SK-N-SH (cell line): ENCODE data around the gene BRAF. TPM values are rescaled to one million over a fixed set of nuclear protein-coding genes. Genes with fewer than 3 reads are reported as not detected.

ENCODE experiments used
- CTCF ChIA-PET: fragments of 300-600, 350-600 bp; formaldehyde crosslinking; extraction: SDS; loops from one replicate; lab custom pipeline; 2021; lab: Yijun Ruan, JAX
- POLR2A ChIA-PET: fragments of 350-600 bp; sonication (Branson Sonifier 250); formaldehyde crosslinking; extraction: SDS; loops from one replicate; lab custom pipeline; 2020; ENCODE audit warnings: antibody characterized with exemption, inconsistent platforms; lab: Yijun Ruan, JAX
- DNase-seq: peaks from one replicate; pipeline ENCODE4 v3.0.0; 2012
- H2AFZ ChIP-seq: fragments of 200-600 bp; sonication (generic); 2 replicates; pipeline ENCODE4 v1.8.1; 2016; ENCODE audit warnings: antibody characterized with exemption, mild to moderate bottlenecking, low read depth
- H3F3A ChIP-seq: fragments of 200-600 bp; sonication (generic); replicated peaks from 2 replicates; pipeline ENCODE3; 2016; ENCODE audit warnings: antibody characterized with exemption, mild to moderate bottlenecking; ENCODE audit not compliant: insufficient read depth
- H3K27ac ChIP-seq, 2 experiments: fragments of 200-500 bp in 1 of 2; fragments of 200-600 bp in 1 of 2; sonication (Bioruptor generic) in 1 of 2; sonication (generic), shearing (Covaris generic) in 1 of 2; 2 replicates each; pipeline versions ENCODE4 v1.5.1 to v1.6.1; 2014 to 2016; ENCODE audit warnings: low read depth in 2 of 2, inconsistent platforms in 1 of 2, low read length in 1 of 2, mild to moderate bottlenecking in 1 of 2, mixed read lengths in 1 of 2
- H3K27me3 ChIP-seq: fragments of 200-600 bp; sonication (generic), shearing (Covaris generic); 2 replicates; pipeline ENCODE4 v1.6.1; 2016; ENCODE audit warnings: mixed run types; ENCODE audit not compliant: insufficient read depth
- H3K36me3 ChIP-seq, 2 experiments: fragments of 200-500 bp in 1 of 2; fragments of 200-600 bp in 1 of 2; sonication (Bioruptor generic) in 1 of 2; sonication (generic) in 1 of 2; replicated peaks in 1 of 2; 2 replicates each; pipeline versions ENCODE3 to v1.5.1; 2014 to 2016; ENCODE audit warnings: low read length in 1 of 2, mild to moderate bottlenecking in 1 of 2; ENCODE audit not compliant: insufficient read depth in 2 of 2, control insufficient read depth in 1 of 2
- H3K4me1 ChIP-seq, 2 experiments: fragments of 200-500 bp in 1 of 2; fragments of 200-600 bp in 1 of 2; sonication (Bioruptor generic) in 1 of 2; sonication (generic), shearing (Covaris generic) in 1 of 2; 2 replicates each; pipeline versions ENCODE4 v1.5.1 to v1.6.1; 2014 to 2016; ENCODE audit warnings: low read depth in 1 of 2, low read length in 1 of 2, mixed run types in 1 of 2; ENCODE audit not compliant: insufficient read depth in 2 of 2, control insufficient read depth in 1 of 2
- H3K4me2 ChIP-seq: fragments of 200-600 bp; sonication (generic), shearing (Covaris generic); 2 replicates; pipeline ENCODE4 v1.6.1; 2017; ENCODE audit warnings: mixed run types
- H3K4me3 ChIP-seq, 2 experiments: fragments of 200-500 bp in 1 of 2; fragments of 200-600 bp in 1 of 2; sonication (Bioruptor generic) in 1 of 2; sonication (generic), shearing (Covaris generic) in 1 of 2; 2 replicates each; pipeline versions ENCODE4 v1.5.1 to v1.8.1; 2014 to 2016; ENCODE audit warnings: low read depth in 2 of 2, inconsistent platforms in 1 of 2, low read length in 1 of 2, mild to moderate bottlenecking in 1 of 2, mixed read lengths in 1 of 2, moderate library complexity in 1 of 2
- H3K79me2 ChIP-seq: fragments of 200-600 bp; sonication (generic); 2 replicates; pipeline ENCODE4 v1.8.1; 2017; ENCODE audit warnings: mild to moderate bottlenecking; ENCODE audit not compliant: insufficient read depth
- H3K9ac ChIP-seq: fragments of 200-600 bp; sonication (generic); 2 replicates; pipeline ENCODE4 v1.6.1; 2017; ENCODE audit warnings: mixed run types
- H3K9me2 ChIP-seq: fragments of 200-600 bp; sonication (generic); 2 replicates; pipeline ENCODE4 v1.6.1; 2017; ENCODE audit warnings: mixed run types
- H3K9me3 ChIP-seq: fragments of 200-600 bp; sonication (generic); 2 replicates; pipeline ENCODE4 v1.6.1; 2017; ENCODE audit warnings: mixed run types, mild to moderate bottlenecking, moderate library complexity
- H4K20me1 ChIP-seq: fragments of 200-600 bp; sonication (generic); 2 replicates; pipeline ENCODE4 v1.6.1; 2017; ENCODE audit warnings: mild to moderate bottlenecking, mixed run types; ENCODE audit not compliant: insufficient read depth
- CHD2 ChIP-seq: fragments of 150-350 bp; IDR thresholded peaks from 2 replicates; pipeline ENCODE4 v1.6.1; 2018; ENCODE audit warnings: low read length; ENCODE audit not compliant: partially characterized antibody
- CTCF ChIP-seq: fragments of 200-600 bp; sonication (generic); IDR thresholded peaks from 2 replicates; pipeline ENCODE4 v1.6.1; 2017; ENCODE audit warnings: antibody characterized with exemption, mild to moderate bottlenecking, moderate library complexity
- ELF1 ChIP-seq: IDR thresholded peaks from 2 replicates; pipeline ENCODE4 v1.4.0; 2012
- EZH2phosphoT487 ChIP-seq: fragments of 200-600 bp; sonication (generic); IDR thresholded peaks from 2 replicates; pipeline ENCODE4 v1.6.1; 2017; ENCODE audit warnings: low read depth, mixed run types, mild to moderate bottlenecking, antibody characterized with exemption, moderate library complexity, borderline replicate concordance
- GABPA ChIP-seq: IDR thresholded peaks from 2 replicates; pipeline ENCODE4 v1.4.0; 2012; ENCODE audit warnings: low read depth, mild to moderate bottlenecking
- GATA2 ChIP-seq: sonication (generic); formaldehyde crosslinking; IDR thresholded peaks from 2 replicates; pipeline ENCODE4 v1.5.0; 2020; ENCODE audit warnings: mild to moderate bottlenecking, missing genetic modification reagents
- IRF3 ChIP-seq: fragments of 150-350 bp; IDR thresholded peaks from 2 replicates; pipeline ENCODE4 v1.6.1; 2016; ENCODE audit warnings: mild to moderate bottlenecking, low read depth, low read length
- MXI1 ChIP-seq: IDR thresholded peaks from 2 replicates; pipeline ENCODE4 v1.6.1; 2012; ENCODE audit warnings: mild to moderate bottlenecking, low read depth, low read length, improper control_type of control experiment
- NFIC ChIP-seq: IDR thresholded peaks from 2 replicates; pipeline ENCODE4 v1.4.0; 2012; ENCODE audit warnings: borderline replicate concordance
- POLR2AphosphoS5 ChIP-seq: IDR thresholded peaks from 2 replicates; pipeline ENCODE4 v1.6.1; 2012; ENCODE audit warnings: low read depth, low read length
- RAD21 ChIP-seq: IDR thresholded peaks from 2 replicates; pipeline ENCODE4 v1.6.1; 2012; ENCODE audit warnings: mild to moderate bottlenecking, low read length
- TAF1 ChIP-seq: IDR thresholded peaks from 2 replicates; pipeline ENCODE4 v1.6.1; 2012; ENCODE audit warnings: low read depth, mild to moderate bottlenecking, low read length, moderate library complexity, borderline replicate concordance
- TEAD4 ChIP-seq: IDR thresholded peaks from 2 replicates; pipeline ENCODE4 v1.4.0; 2012; ENCODE audit warnings: mild to moderate bottlenecking, borderline replicate concordance; ENCODE audit not compliant: insufficient read depth
- YY1 ChIP-seq: IDR thresholded peaks from 2 replicates; pipeline ENCODE4 v1.4.0; 2012; ENCODE audit warnings: low read depth, mild to moderate bottlenecking
- WGBS: methylation state at CpG from one replicate; pipeline ENCODE4 v1.1.6; 2017; ENCODE audit warnings: low lambda C conversion rate; 5-methylcytosine and 5-hydroxymethylcytosine counted together
- polyA plus RNA-seq, 3 experiments: library from polyadenylated mRNA; depleted of rRNA; stranded (reverse); fragments of >200 nt; gene quantifications; 2 replicates each; pipeline ENCODE4 v1.2.3, GENCODE V29; 2012
- TF ChIP-seq, protein P1 (sequence below): IDR thresholded peaks from 2 replicates; pipeline ENCODE4; 2012
- TF ChIP-seq, protein P2 (sequence below): fragments of 150-350 bp; IDR thresholded peaks from 2 replicates; pipeline ENCODE4 v1.6.1; 2017; ENCODE audit warnings: antibody characterized with exemption, low read length, low read depth, borderline replicate concordance

BRAF gene
- polyA plus RNA-seq, 1 of the 3 experiments (the other 2 are of a cell fraction): 5.2 TPM

- TF ChIP-seq CTCF (no peak), YY1 (no peak), ELF1 (no peak)
- TF ChIP-seq, protein P1, sequence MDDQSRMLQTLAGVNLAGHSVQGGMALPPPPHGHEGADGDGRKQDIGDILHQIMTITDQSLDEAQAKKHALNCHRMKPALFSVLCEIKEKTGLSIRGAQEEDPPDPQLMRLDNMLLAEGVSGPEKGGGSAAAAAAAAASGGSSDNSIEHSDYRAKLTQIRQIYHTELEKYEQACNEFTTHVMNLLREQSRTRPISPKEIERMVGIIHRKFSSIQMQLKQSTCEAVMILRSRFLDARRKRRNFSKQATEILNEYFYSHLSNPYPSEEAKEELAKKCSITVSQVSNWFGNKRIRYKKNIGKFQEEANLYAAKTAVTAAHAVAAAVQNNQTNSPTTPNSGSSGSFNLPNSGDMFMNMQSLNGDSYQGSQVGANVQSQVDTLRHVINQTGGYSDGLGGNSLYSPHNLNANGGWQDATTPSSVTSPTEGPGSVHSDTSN: no peak
- TF ChIP-seq, all 33 proteins: peak for 0
Measured at GRCh38 chr7:140771826-140772225, 152.9 kb downstream of the BRAF start (continued).

DNA sequence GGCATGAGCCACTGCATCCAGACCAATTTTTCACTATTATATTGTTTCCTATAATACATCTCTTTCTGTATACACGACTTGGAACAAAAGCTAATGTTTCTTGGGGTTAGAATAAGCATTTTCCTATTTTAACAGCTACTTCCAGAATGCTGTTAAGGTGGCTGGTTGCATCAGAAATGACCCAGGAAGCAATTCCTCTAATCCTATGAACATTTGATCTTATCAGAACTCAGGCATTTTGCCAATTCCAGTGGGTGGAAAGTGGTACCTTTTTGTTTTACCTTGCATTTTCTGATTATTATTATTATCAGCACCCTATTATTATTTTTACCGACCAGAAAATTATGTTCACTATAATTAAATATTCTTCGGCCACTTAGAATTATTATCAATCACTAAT lies 154.9 kb downstream of the BRAF start:
- no peak for TF ChIP-seq ELF1
- TF ChIP-seq GATA2: no peak
- no peak for TF ChIP-seq IRF3
- TF ChIP-seq RAD21: no peak
- TF ChIP-seq, protein P2, sequence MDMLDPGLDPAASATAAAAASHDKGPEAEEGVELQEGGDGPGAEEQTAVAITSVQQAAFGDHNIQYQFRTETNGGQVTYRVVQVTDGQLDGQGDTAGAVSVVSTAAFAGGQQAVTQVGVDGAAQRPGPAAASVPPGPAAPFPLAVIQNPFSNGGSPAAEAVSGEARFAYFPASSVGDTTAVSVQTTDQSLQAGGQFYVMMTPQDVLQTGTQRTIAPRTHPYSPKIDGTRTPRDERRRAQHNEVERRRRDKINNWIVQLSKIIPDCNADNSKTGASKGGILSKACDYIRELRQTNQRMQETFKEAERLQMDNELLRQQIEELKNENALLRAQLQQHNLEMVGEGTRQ: no peak
- no peak for TF ChIP-seq EZH2phosphoT487
- no peak for TF ChIP-seq NFIC
- no peak for TF ChIP-seq TAF1
- TF ChIP-seq GABPA: no peak
- TF ChIP-seq POLR2AphosphoS5: no peak
- TF ChIP-seq TEAD4: no peak
- no peak for TF ChIP-seq MXI1
- TF ChIP-seq CHD2: no peak
- ChIA-PET CTCF (interaction anchor here (1.3 kb wide), 1 partner anchor 43 kb away, joined by 3 read pairs; no protein-coding TSS in a partner anchor), POLR2A (interaction anchor here (0.7 kb wide), 1 partner anchor 42 kb away, joined by 4 read pairs; no protein-coding TSS in a partner anchor)
- Histone ChIP-seq H3K9ac (no peak overlapping the region), H2AFZ (no peak overlapping the region), H3K4me3 (no peak overlapping the region), H3K4me1 (no peaks in the 10 kb centered on the region), H3K9me2 (no peaks in the 10 kb centered on the region), H3F3A (no peaks in the 10 kb centered on the region), H3K79me2 (no peaks in the 10 kb centered on the region), H3K27ac (no peak overlapping the region), H4K20me1 (no peaks in the 10 kb centered on the region), H3K9me3 (no peaks in the 10 kb centered on the region), H3K27me3 (no peaks in the 10 kb centered on the region), H3K4me2 (no peak overlapping the region), H3K36me3 (peaks cover 20 to 36% of the 10 kb centered on the region in 2 experiments)
- 70% methylated on average over 3 of the region's 3 CpGs for WGBS
- DNase-seq: peak; percentile 19
